Measurements from ENCODE around the gene NCKAP5. TPM values are rescaled to one million over a fixed set of nuclear protein-coding genes. Genes with fewer than 3 reads are reported as not detected.

NCKAP5 gene
- total RNA-seq, 1 experiment from 2014 or later = not detected

DNA sequence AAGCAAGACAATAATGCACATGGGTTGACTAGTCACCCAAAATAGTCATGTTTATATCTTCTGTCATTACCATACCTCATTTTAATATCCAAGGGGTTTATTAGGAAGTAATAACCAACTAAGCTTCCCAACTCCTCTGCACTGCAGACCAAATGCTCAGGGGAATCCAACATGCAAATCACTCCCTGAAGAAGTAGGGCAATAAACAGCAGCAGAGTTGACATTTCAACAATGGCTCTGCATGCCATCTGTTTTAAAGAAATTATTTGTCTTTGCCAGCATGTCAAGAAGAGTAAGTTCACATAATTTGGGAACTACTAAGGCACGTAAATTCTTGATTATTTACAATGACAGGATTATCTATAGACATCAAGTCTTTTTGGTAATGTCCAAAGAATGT, 813.9 kb downstream of the NCKAP5 start:
- H3F3A ChIP-seq (ENCODE audit: insufficient read depth, low read depth) = no peaks in the 10 kb centered on the region
- TF ChIP-seq, protein P1, sequence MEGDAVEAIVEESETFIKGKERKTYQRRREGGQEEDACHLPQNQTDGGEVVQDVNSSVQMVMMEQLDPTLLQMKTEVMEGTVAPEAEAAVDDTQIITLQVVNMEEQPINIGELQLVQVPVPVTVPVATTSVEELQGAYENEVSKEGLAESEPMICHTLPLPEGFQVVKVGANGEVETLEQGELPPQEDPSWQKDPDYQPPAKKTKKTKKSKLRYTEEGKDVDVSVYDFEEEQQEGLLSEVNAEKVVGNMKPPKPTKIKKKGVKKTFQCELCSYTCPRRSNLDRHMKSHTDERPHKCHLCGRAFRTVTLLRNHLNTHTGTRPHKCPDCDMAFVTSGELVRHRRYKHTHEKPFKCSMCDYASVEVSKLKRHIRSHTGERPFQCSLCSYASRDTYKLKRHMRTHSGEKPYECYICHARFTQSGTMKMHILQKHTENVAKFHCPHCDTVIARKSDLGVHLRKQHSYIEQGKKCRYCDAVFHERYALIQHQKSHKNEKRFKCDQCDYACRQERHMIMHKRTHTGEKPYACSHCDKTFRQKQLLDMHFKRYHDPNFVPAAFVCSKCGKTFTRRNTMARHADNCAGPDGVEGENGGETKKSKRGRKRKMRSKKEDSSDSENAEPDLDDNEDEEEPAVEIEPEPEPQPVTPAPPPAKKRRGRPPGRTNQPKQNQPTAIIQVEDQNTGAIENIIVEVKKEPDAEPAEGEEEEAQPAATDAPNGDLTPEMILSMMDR (conservative IDR thresholded peaks at IDR 0.05) = no peak
- H3K4me2 ChIP-seq = no peak overlapping the region
- H3K4me1 ChIP-seq (replicated peaks; ENCODE audit: insufficient read depth) = no peaks in the 10 kb centered on the region
- CTCF ChIA-PET = no interaction called here
- no peak overlapping the region for H3K4me3 ChIP-seq
- no peak overlapping the region for H2AFZ ChIP-seq
- H3K9me2 ChIP-seq (ENCODE audit: insufficient read depth) = no peaks in the 10 kb centered on the region; the same call in 1 of the 2 replicates
- intact Hi-C loops (cut with micrococcal nuclease; ENCODE audit: unreplicated experiment) = no loop called here
- POLR2A ChIA-PET (ENCODE audit: unreplicated experiment) = no interaction called here
- no peaks in the 10 kb centered on the region for H4K20me1 ChIP-seq (ENCODE audit: insufficient read depth)
- H3K36me3 ChIP-seq (ENCODE audit: low read depth) = no peaks in the 10 kb centered on the region
- H3K27ac ChIP-seq = no peak overlapping the region
- no peaks in the 10 kb centered on the region for H3K27me3 ChIP-seq (ENCODE audit: insufficient read depth, low read depth)
- H3K9me3 ChIP-seq (ENCODE audit: insufficient read depth, low read depth) = no peaks in the 10 kb centered on the region; the same call in 1 of the 2 replicates
- no TSS peak for BruUV-seq (replicated peaks)
- no peak for DNase-seq
- no peaks in the 10 kb centered on the region for H3K79me2 ChIP-seq (ENCODE audit: low read depth)

DNA sequence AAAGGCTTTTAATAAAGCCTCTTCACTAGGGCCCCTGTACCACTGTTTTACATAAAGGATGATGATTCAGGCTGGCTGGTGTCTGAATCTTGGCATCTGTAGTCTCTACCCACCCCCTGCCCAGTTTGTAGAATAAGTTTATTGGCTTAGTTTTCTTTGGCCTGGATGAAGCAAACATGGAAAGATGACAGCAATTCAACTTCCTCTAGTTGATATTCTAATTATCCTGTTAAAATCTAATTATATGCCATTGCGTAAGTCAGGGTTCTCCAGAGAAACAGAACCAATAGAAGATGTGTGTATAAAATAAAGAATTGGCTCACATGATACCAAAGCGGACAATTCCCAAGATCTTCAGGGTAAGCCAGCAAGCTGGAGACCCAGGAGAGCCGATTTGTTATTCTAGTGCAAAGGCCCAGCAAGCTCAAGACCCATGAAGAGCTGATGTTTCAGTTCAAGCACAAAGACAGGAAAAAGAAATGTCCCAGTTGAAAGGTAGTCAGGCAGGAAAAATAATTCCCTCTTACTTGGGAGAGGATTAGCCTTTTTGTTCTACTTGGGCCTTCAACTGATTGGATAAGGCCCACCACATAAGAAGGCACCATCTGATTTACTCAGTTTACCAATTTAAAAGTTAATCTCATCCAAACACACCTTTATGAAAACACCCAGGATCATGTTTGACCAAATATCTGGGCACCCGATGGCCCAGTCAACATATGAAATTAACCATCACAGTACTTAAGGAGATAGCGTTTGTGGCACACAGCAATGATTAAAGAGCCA, 815.6 kb downstream of the NCKAP5 start:
- Histone ChIP-seq H4K20me1 (ENCODE audit: insufficient read depth) (no peaks in the 10 kb centered on the region), H3K9me3 (ENCODE audit: insufficient read depth, low read depth) (no peaks in the 10 kb centered on the region), H3K36me3 (ENCODE audit: low read depth) (no peaks in the 10 kb centered on the region), H3K79me2 (ENCODE audit: low read depth) (no peaks in the 10 kb centered on the region), H3F3A (ENCODE audit: insufficient read depth, low read depth) (no peaks in the 10 kb centered on the region), H3K4me3 (no peak overlapping the region), H3K4me2 (no peak overlapping the region), H2AFZ (no peak overlapping the region), H3K27ac (no peak overlapping the region), H3K4me1 (replicated peaks; ENCODE audit: insufficient read depth) (no peaks in the 10 kb centered on the region), H3K9me2 (ENCODE audit: insufficient read depth) (no peaks in the 10 kb centered on the region; the same call in 1 of the 2 replicates), H3K27me3 (ENCODE audit: insufficient read depth, low read depth) (no peaks in the 10 kb centered on the region)
- ChIA-PET POLR2A (ENCODE audit: unreplicated experiment) (no interaction called here), CTCF (no interaction called here)
- TF ChIP-seq, protein P1 (conservative IDR thresholded peaks at IDR 0.05) = no peak
- no peak for TF ChIP-seq EZH2 (IDR thresholded peaks at IDR 0.05; ENCODE audit: low read depth)
- no peak for DNase-seq
- BruUV-seq (replicated peaks) = no TSS peak
- intact Hi-C loops (cut with micrococcal nuclease; ENCODE audit: unreplicated experiment) = no loop called here

DNA sequence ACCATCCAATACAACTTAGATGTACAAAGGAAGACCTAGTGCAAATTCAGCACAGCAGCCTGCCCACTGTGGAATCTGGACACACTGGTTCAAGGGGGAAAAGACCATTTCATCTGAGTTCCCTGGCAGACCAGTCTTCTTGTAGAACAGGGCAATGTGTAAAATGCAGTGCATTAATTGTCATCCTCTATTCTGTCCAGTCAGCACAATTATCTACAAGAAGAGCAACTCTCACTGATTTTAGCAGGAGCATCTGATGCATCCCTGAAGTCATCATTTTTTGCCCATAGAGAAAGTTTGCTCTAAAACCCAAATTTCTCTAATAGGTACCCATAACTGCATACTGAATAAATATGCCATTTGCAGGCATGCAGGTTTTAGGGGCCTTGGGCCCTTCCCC, 816.4 kb downstream of the NCKAP5 start:
- POLR2A ChIA-PET (ENCODE audit: unreplicated experiment) = no interaction called here
- H3K9me3 ChIP-seq (ENCODE audit: insufficient read depth, low read depth) = no peaks in the 10 kb centered on the region

More for the DNA sequence above, 816.4 kb downstream of the NCKAP5 start:
- H3K4me3 ChIP-seq = no peak overlapping the region
- no peak overlapping the region for H2AFZ ChIP-seq
- H3K36me3 ChIP-seq (ENCODE audit: low read depth) = no peaks in the 10 kb centered on the region
- no peaks in the 10 kb centered on the region for H3K27me3 ChIP-seq (ENCODE audit: insufficient read depth, low read depth)
- H3K4me2 ChIP-seq = no peak overlapping the region
- TF ChIP-seq, protein P1 (conservative IDR thresholded peaks at IDR 0.05) = no peak
- TF ChIP-seq EZH2 (IDR thresholded peaks at IDR 0.05; ENCODE audit: low read depth) = no peak
- CTCF ChIA-PET = no interaction called here
- no peaks in the 10 kb centered on the region for H4K20me1 ChIP-seq (ENCODE audit: insufficient read depth)
- BruUV-seq (replicated peaks) = no TSS peak
- H3K27ac ChIP-seq = no peak overlapping the region
- H3K4me1 ChIP-seq (replicated peaks; ENCODE audit: insufficient read depth) = no peaks in the 10 kb centered on the region
- H3F3A ChIP-seq (ENCODE audit: insufficient read depth, low read depth) = no peaks in the 10 kb centered on the region
- H3K9me2 ChIP-seq (ENCODE audit: insufficient read depth) = no peaks in the 10 kb centered on the region; the same call in 1 of the 2 replicates
- intact Hi-C loops (cut with micrococcal nuclease; ENCODE audit: unreplicated experiment) = no loop called here
- H3K79me2 ChIP-seq (ENCODE audit: low read depth) = no peaks in the 10 kb centered on the region
- no peak for DNase-seq
